ENCODE measurements around the gene EPS8. TPM values are rescaled to one million over a fixed set of nuclear protein-coding genes. Genes with fewer than 3 reads are reported as not detected.

EPS8 gene
- total RNA-seq, 1 experiment from 2014 or later = 52.7 TPM

- no peaks in the 10 kb centered on the region; the same call in none of the 2 replicates for H3K4me1 ChIP-seq (replicated peaks)
- H3K27ac ChIP-seq = no peak overlapping the region
- no peaks in the 10 kb centered on the region for H3K27me3 ChIP-seq (replicated peaks)
- 0 out of 2 replicates have a peak, but pooled peaks cover 6% of the 10 kb centered on the region for H3K36me3 ChIP-seq
- H3K4me3 ChIP-seq = no peak overlapping the region
- no peak for DNase-seq (ENCODE audit: low read depth in 1 of 2, low spot score in 2 of 2)
- H3K9me3 ChIP-seq (replicated peaks) = no peaks in the 10 kb centered on the region
These were observed 76.1 kb downstream of the EPS8 start for GRCh38 chr12:15712823-15713660.

- DNase-seq (ENCODE audit: low read depth in 1 of 2, low spot score in 2 of 2) = no peak
- Histone ChIP-seq H3K36me3 (0 out of 2 replicates have a peak, but pooled peaks cover 6% of the 10 kb centered on the region), H3K27me3 (replicated peaks) (no peaks in the 10 kb centered on the region)
These were observed 77.0 kb downstream of the EPS8 start for GRCh38 chr12:15712160-15712559.

GRCh38 chr12:15710860-15711510 lies 78.2 kb downstream of the EPS8 start:
- H3K4me1 ChIP-seq (replicated peaks) = no peaks in the 10 kb centered on the region; the same call in 1 of the 2 replicates

More at GRCh38 chr12:15712160-15712559, 77.0 kb downstream of the EPS8 start:
- Histone ChIP-seq H3K27ac (no peak overlapping the region), H3K9me3 (replicated peaks) (no peaks in the 10 kb centered on the region), H3K4me3 (no peak overlapping the region), H3K4me1 (replicated peaks) (no peaks in the 10 kb centered on the region; the same call in 1 of the 2 replicates)

DNA sequence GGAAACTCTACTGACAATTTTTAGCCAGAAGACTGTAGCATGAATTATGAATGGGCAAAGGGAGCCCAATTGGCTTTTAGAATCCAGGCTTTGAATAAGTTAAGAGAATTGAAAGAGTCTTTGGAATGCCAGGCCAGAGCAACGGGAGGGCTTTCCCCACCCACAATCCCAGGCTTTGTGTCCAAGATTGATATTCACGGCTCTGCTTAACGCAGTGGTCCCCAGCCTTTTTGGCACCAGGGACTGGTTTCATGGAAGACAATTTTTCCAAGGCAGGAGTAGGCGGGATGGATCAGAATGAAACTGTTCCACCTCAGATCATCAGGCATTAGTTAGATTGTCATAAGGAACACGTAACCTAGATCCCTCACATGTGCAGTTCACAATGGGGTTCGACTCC lies 79.6 kb downstream of the EPS8 start:
- no peak overlapping the region for H3K27ac ChIP-seq

More at GRCh38 chr12:15710860-15711510, 78.2 kb downstream of the EPS8 start:
- Histone ChIP-seq H3K27ac (no peak overlapping the region), H3K9me3 (replicated peaks) (no peaks in the 10 kb centered on the region), H3K27me3 (replicated peaks) (no peaks in the 10 kb centered on the region), H3K36me3 (0 out of 2 replicates have a peak, but pooled peaks cover 6% of the 10 kb centered on the region), H3K4me3 (no peak overlapping the region)
- no peak for DNase-seq (ENCODE audit: low read depth in 1 of 2, low spot score in 2 of 2)

GRCh38 chr12:15708396-15709076 lies 80.7 kb downstream of the EPS8 start:
- no peaks in the 10 kb centered on the region; the same call in 1 of the 2 replicates for H3K4me1 ChIP-seq (replicated peaks)
- H3K36me3 ChIP-seq = 0 out of 2 replicates have a peak, but pooled peaks cover 6% of the 10 kb centered on the region
- no peak overlapping the region for H3K27ac ChIP-seq
- DNase-seq (ENCODE audit: low read depth in 1 of 2, low spot score in 2 of 2) = no peak
- no peaks in the 10 kb centered on the region for H3K9me3 ChIP-seq (replicated peaks)
- no peak overlapping the region for H3K4me3 ChIP-seq
- no peaks in the 10 kb centered on the region for H3K27me3 ChIP-seq (replicated peaks)

More for the DNA sequence above, 79.6 kb downstream of the EPS8 start:
- H3K4me3 ChIP-seq = no peak overlapping the region
- H3K36me3 ChIP-seq = 0 out of 2 replicates have a peak, but pooled peaks cover 6% of the 10 kb centered on the region
- no peaks in the 10 kb centered on the region for H3K9me3 ChIP-seq (replicated peaks)
- H3K4me1 ChIP-seq (replicated peaks) = no peaks in the 10 kb centered on the region; the same call in 1 of the 2 replicates
- no peaks in the 10 kb centered on the region for H3K27me3 ChIP-seq (replicated peaks)
- no peak for DNase-seq (ENCODE audit: low read depth in 1 of 2, low spot score in 2 of 2)

GRCh38 chr12:15707516-15708199 lies 81.5 kb downstream of the EPS8 start:
- H3K36me3 ChIP-seq = 0 out of 2 replicates have a peak, but pooled peaks cover 3% of the 10 kb centered on the region
- no peak for DNase-seq (ENCODE audit: low read depth in 1 of 2, low spot score in 2 of 2)
- H3K27me3 ChIP-seq (replicated peaks) = no peaks in the 10 kb centered on the region
- H3K27ac ChIP-seq = no peak overlapping the region
- H3K4me1 ChIP-seq (replicated peaks) = no peaks in the 10 kb centered on the region
- H3K9me3 ChIP-seq (replicated peaks) = no peaks in the 10 kb centered on the region
- no peak overlapping the region for H3K4me3 ChIP-seq

- no peaks in the 10 kb centered on the region for H3K27me3 ChIP-seq (replicated peaks)
- 0 out of 2 replicates have a peak, but pooled peaks cover 3% of the 10 kb centered on the region for H3K36me3 ChIP-seq
- no peak overlapping the region for H3K4me3 ChIP-seq
- DNase-seq (ENCODE audit: low read depth in 1 of 2, low spot score in 2 of 2) = no peak
- no peaks in the 10 kb centered on the region for H3K9me3 ChIP-seq (replicated peaks)
- H3K4me1 ChIP-seq (replicated peaks) = peaks cover 12% of the 10 kb centered on the region
- H3K27ac ChIP-seq = no peak overlapping the region
These were observed 83.0 kb downstream of the EPS8 start for GRCh38 chr12:15706010-15706676.

DNA sequence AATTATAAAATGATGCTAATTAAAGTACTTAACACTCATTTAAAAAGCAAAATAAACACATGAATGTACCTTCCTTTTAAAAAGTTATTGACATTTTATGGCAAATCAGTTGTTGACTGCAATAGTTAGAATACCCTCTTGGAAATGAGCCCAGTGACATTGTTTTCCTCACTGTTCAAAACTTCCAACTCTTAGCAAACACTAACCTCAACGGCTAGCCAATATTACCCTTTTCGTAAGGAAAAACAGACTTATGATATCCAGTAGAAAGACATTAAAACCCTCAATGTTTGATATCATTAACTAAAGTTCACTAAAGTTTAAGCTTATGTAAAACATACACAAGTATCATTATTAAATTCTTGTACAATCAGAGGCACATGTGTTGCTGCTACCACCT lies 83.6 kb downstream of the EPS8 start:
- no peak for DNase-seq (ENCODE audit: low read depth in 1 of 2, low spot score in 2 of 2)
- Histone ChIP-seq H3K9me3 (replicated peaks) (no peaks in the 10 kb centered on the region), H3K27me3 (replicated peaks) (no peaks in the 10 kb centered on the region), H3K4me3 (no peak overlapping the region), H3K36me3 (0 out of 2 replicates have a peak, but pooled peaks cover 3% of the 10 kb centered on the region), H3K27ac (no peak overlapping the region), H3K4me1 (replicated peaks) (peaks cover 17% of the 10 kb centered on the region)

- no peak for DNase-seq (ENCODE audit: low read depth in 1 of 2, low spot score in 2 of 2)
- peak overlapping the region; percentile 84 for H3K27ac ChIP-seq
- no peaks in the 10 kb centered on the region for H3K27me3 ChIP-seq (replicated peaks)
- no peaks in the 10 kb centered on the region for H3K36me3 ChIP-seq
- peaks cover 39% of the 10 kb centered on the region for H3K4me1 ChIP-seq (replicated peaks)
- no peak overlapping the region for H3K4me3 ChIP-seq
- no peaks in the 10 kb centered on the region for H3K9me3 ChIP-seq (replicated peaks)
These were observed 86.9 kb downstream of the EPS8 start for GRCh38 chr12:15702276-15702675.

GRCh38 chr12:15701631-15702156 lies 87.5 kb downstream of the EPS8 start:
- H3K4me1 ChIP-seq (replicated peaks) = peaks cover 39% of the 10 kb centered on the region
- no peaks in the 10 kb centered on the region for H3K27me3 ChIP-seq (replicated peaks)
- peak overlapping the region; percentile 84 for H3K27ac ChIP-seq
- no peaks in the 10 kb centered on the region for H3K36me3 ChIP-seq
- peak in 1 of 2 experiments; percentile 53 for DNase-seq (ENCODE audit: low read depth in 1 of 2, low spot score in 2 of 2)
- no peak overlapping the region for H3K4me3 ChIP-seq
- H3K9me3 ChIP-seq (replicated peaks) = no peaks in the 10 kb centered on the region

GRCh38 chr12:15701206-15701605 lies 88.0 kb downstream of the EPS8 start:
- DNase-seq (ENCODE audit: low read depth in 1 of 2, low spot score in 2 of 2) = no peak
- no peaks in the 10 kb centered on the region for H3K36me3 ChIP-seq
- H3K4me3 ChIP-seq = no peak overlapping the region
- H3K27me3 ChIP-seq (replicated peaks) = no peaks in the 10 kb centered on the region
- peaks cover 39% of the 10 kb centered on the region for H3K4me1 ChIP-seq (replicated peaks)
- peak overlapping the region; percentile 84 for H3K27ac ChIP-seq
- no peaks in the 10 kb centered on the region for H3K9me3 ChIP-seq (replicated peaks)

GRCh38 chr12:15700595-15700994 lies 88.6 kb downstream of the EPS8 start:
- Histone ChIP-seq H3K4me3 (no peak overlapping the region), H3K36me3 (no peaks in the 10 kb centered on the region), H3K27ac (peak overlapping the region; percentile 84), H3K9me3 (replicated peaks) (no peaks in the 10 kb centered on the region), H3K27me3 (replicated peaks) (no peaks in the 10 kb centered on the region), H3K4me1 (replicated peaks) (peaks cover 39% of the 10 kb centered on the region)
- peak; percentile 42 to 79 for DNase-seq (ENCODE audit: low read depth in 1 of 2, low spot score in 2 of 2)
